K562 (cell line): ENCODE measurements around the gene PHF1. TPM values are rescaled to one million over a fixed set of nuclear protein-coding genes. Genes with fewer than 3 reads are reported as not detected.

Source experiments
- ARHGAP35 ChIP-seq: fragments of 450-650 bp; IDR thresholded peaks from 2 replicates; pipeline ENCODE4 v1.6.1; 2018; ENCODE audit not compliant: partially characterized antibody
- ARID1B ChIP-seq: fragments of 450-650 bp; IDR thresholded peaks from 2 replicates; pipeline ENCODE4 v1.6.1; 2016; ENCODE audit warnings: antibody characterized with exemption, mild to moderate bottlenecking, inconsistent platforms
- CBFB ChIP-seq: sonication (generic); formaldehyde crosslinking; IDR thresholded peaks from 2 replicates; pipeline ENCODE4 v1.4.0; 2020; ENCODE audit warnings: mild to moderate bottlenecking, missing genetic modification reagents
- CHD4 ChIP-seq: fragments of 200-600 bp; sonication (generic); IDR thresholded peaks from 3 replicates; pipeline ENCODE4 v1.6.1; 2012; ENCODE audit warnings: low read depth, mild to moderate bottlenecking, mixed read lengths, low read length, inconsistent platforms; ENCODE audit not compliant: insufficient read depth, insufficient replicate concordance, poor library complexity, severe bottlenecking
- CTBP1 ChIP-seq: fragments of 450-650 bp; IDR thresholded peaks from 2 replicates; pipeline ENCODE4 v1.6.1; 2016; ENCODE audit warnings: borderline replicate concordance
- ESRRA ChIP-seq: fragments of 450-650 bp; IDR thresholded peaks from 2 replicates; pipeline ENCODE4 v1.6.1; 2014; ENCODE audit warnings: low read depth, mild to moderate bottlenecking, moderate library complexity, borderline replicate concordance
- KHSRP ChIP-seq: fragments of 450-650 bp; IDR thresholded peaks from 2 replicates; pipeline ENCODE4 v1.6.1; 2017
- KLF1 ChIP-seq: fragments of 450-650 bp; IDR thresholded peaks from 2 replicates; pipeline ENCODE4 v1.6.1; 2016; ENCODE audit warnings: missing genetic modification characterization, missing compliant biosample characterization
- LARP7 ChIP-seq: fragments of 450-650 bp; IDR thresholded peaks from 2 replicates; pipeline ENCODE4 v1.6.1; 2016
- MTA2 ChIP-seq: fragments of 450-650 bp; IDR thresholded peaks from 2 replicates; pipeline ENCODE4 v1.6.1; 2016; ENCODE audit warnings: low read depth
- NBN ChIP-seq: fragments of 450-650 bp; IDR thresholded peaks from 2 replicates; pipeline ENCODE4 v1.6.1; 2016; ENCODE audit warnings: low read depth, mild to moderate bottlenecking
- NFATC3 ChIP-seq: fragments of 450-650 bp; IDR thresholded peaks from 2 replicates; pipeline ENCODE4 v1.6.1; 2017; ENCODE audit warnings: mild to moderate bottlenecking
- NFRKB ChIP-seq: fragments of 450-650 bp; IDR thresholded peaks from 2 replicates; pipeline ENCODE4 v1.6.1; 2016; ENCODE audit warnings: low read depth
- PHF21A ChIP-seq: fragments of 450-650 bp; IDR thresholded peaks from 2 replicates; pipeline ENCODE4 v1.6.1; 2017; ENCODE audit warnings: low read depth, borderline replicate concordance
- POLR2A ChIP-seq: fragments of 450-650 bp; conservative IDR thresholded peaks from 2 replicates; pipeline ENCODE4 v1.6.1; 2016
- SAP30 ChIP-seq: fragments of 200-600 bp; sonication (generic); IDR thresholded peaks from 2 replicates; pipeline ENCODE4 v1.6.1; 2012; ENCODE audit warnings: borderline replicate concordance, low read depth, mild to moderate bottlenecking, moderate library complexity, low read length, control low read depth, inconsistent platforms; ENCODE audit not compliant: insufficient read depth, poor library complexity, severe bottlenecking
- STAT5A ChIP-seq: IDR thresholded peaks from 2 replicates; pipeline ENCODE4 v1.6.1; 2012; ENCODE audit warnings: low read length, inconsistent platforms, borderline replicate concordance
- STAT6 ChIP-seq: sonication (generic); formaldehyde crosslinking; IDR thresholded peaks from 2 replicates; pipeline ENCODE4 v1.8.1; 2023; ENCODE audit warnings: mild to moderate bottlenecking, missing genetic modification reagents
- SUPT5H ChIP-seq: fragments of 450-650 bp; IDR thresholded peaks from 2 replicates; pipeline ENCODE4 v1.6.1; 2016
- TEAD4 ChIP-seq, 2 experiments: sonication (generic) in 1 of 2; formaldehyde crosslinking in 1 of 2; IDR thresholded peaks; 2 replicates each; pipeline versions ENCODE4 v1.6.1 to v1.8.0; 2012 to 2022; ENCODE audit warnings: borderline replicate concordance in 1 of 2, inconsistent platforms in 1 of 2, low read length in 1 of 2, mild to moderate bottlenecking in 1 of 2, missing genetic modification reagents in 1 of 2
- TOE1 ChIP-seq, 2 experiments: fragments of 450-650 bp in 1 of 2; sonication (generic) in 1 of 2; formaldehyde crosslinking in 1 of 2; IDR thresholded peaks; 2 replicates each; pipeline versions ENCODE4 v1.7.1 to v1.8.0; 2016 to 2022; ENCODE audit warnings: borderline replicate concordance in 2 of 2, mild to moderate bottlenecking in 2 of 2, antibody characterized with exemption in 1 of 2, inconsistent platforms in 1 of 2, low read depth in 1 of 2, missing genetic modification reagents in 1 of 2, moderate library complexity in 1 of 2
- ZNF316 ChIP-seq: fragments of 450-650 bp; IDR thresholded peaks from 2 replicates; pipeline ENCODE4 v1.6.1; 2016
- ZNF696 ChIP-seq: fragments of 250-450 bp; sonication (Bioruptor Pico); conservative IDR thresholded peaks from 2 replicates; pipeline ENCODE4 v1.4.0; 2020; ENCODE audit warnings: mild to moderate bottlenecking, moderate library complexity
- ZNF764 ChIP-seq: fragments of 250-450 bp; sonication (Bioruptor Pico); IDR thresholded peaks from 2 replicates; pipeline ENCODE4 v1.4.0; 2020; ENCODE audit warnings: low read depth, mild to moderate bottlenecking, moderate library complexity
- polyA plus RNA-seq, 8 experiments: library from polyadenylated mRNA; depleted of rRNA in 4 of 8; stranded (reverse) in 5 of 8; unstranded in 3 of 8; fragments of >200 nt; fragmentation: Nextera tagmentation in 2 of 8; fragmentation: Illumina TruSeq in 1 of 8; extraction: Ambion mirVana in 2 of 8; extraction: Trizol in 1 of 8; gene quantifications; 2 replicates each; pipeline versions ENCODE4 v1.2.1 to v1.2.3, GENCODE V29; 2011 to 2014; ENCODE audit warnings: inconsistent platforms in 1 of 8, missing spikeins in 1 of 8
- total RNA-seq, 7 experiments: library from RNA; depleted of rRNA in 6 of 7; stranded (reverse); fragments of >200 nt in 6 of 7; fragmentation: Illumina TruSeq in 2 of 7; extraction: Trizol in 2 of 7; gene quantifications; 2 replicates each; pipeline versions ENCODE4 v1.2.1 to v1.2.3, GENCODE V29; 2011 to 2021; ENCODE audit warnings: low replicate concordance in 1 of 7
- TF ChIP-seq, protein P1 (sequence below): sonication (generic); formaldehyde crosslinking; IDR thresholded peaks from 2 replicates; pipeline ENCODE4 v1.8.1; 2023; ENCODE audit warnings: mild to moderate bottlenecking, missing genetic modification reagents

PHF1 gene
- total and polyA plus RNA-seq, 9 of the 15 experiments (the other 6 are each of a cell fraction or from before 2014, with no cell fraction given) = 3.7 to 64.2 (median 33.7) TPM

GRCh38 chr6:33424855-33425667, 14.2 kb downstream of the PHF1 start (continued):
- TF ChIP-seq ESRRA (peak; percentile 67), LARP7 (peak; percentile 92), ZNF316 (peak; percentile 14; the same call in 1 of the 2 replicates), CTBP1 (peak; percentile 86), KLF1 (tag) (0 out of 2 replicates have a peak, but pooled peaks have one; percentile 25), NBN (peak; percentile 80; the same call in 1 of the 2 replicates), TOE1 (IDR thresholded peaks at IDR 0.05; ENCODE audit: borderline replicate concordance) (peak; percentile 85; the same call in 1 of the 2 replicates), TOE1 (CRISPR knock-in tag; IDR thresholded peaks at IDR 0.05; ENCODE audit: borderline replicate concordance, low read depth) (no peak), TEAD4 (IDR thresholded peaks at IDR 0.05; ENCODE audit: low read length) (0 out of 2 replicates have a peak, but pooled peaks have one; percentile 45), TEAD4 (CRISPR knock-in tag; IDR thresholded peaks at IDR 0.05; ENCODE audit: borderline replicate concordance) (no peak), KHSRP (0 out of 2 replicates have a peak, but pooled peaks have one; percentile 37), SAP30 (peak; percentile 43), ZNF764 (no peak), ZNF696 (CRISPR knock-in tag) (no peak), SUPT5H (peak; percentile 89), PHF21A (peak; percentile 76), ARID1B (peak; percentile 85), NFATC3 (0 out of 2 replicates have a peak, but pooled peaks have one; percentile 49), NFRKB (peak; percentile 94), ARHGAP35 (peak; percentile 37), POLR2A (peak; percentile 93), MTA2 (peak; percentile 51; the same call in 1 of the 2 replicates), STAT5A (peak; percentile 54; the same call in 1 of the 2 replicates), CHD4 (peak; percentile 7), CBFB (CRISPR knock-in tag) (peak; percentile 33; the same call in 1 of the 2 replicates), STAT6 (CRISPR knock-in tag) (0 out of 2 replicates have a peak, but pooled peaks have one; percentile 56)
- TF ChIP-seq, protein P1, sequence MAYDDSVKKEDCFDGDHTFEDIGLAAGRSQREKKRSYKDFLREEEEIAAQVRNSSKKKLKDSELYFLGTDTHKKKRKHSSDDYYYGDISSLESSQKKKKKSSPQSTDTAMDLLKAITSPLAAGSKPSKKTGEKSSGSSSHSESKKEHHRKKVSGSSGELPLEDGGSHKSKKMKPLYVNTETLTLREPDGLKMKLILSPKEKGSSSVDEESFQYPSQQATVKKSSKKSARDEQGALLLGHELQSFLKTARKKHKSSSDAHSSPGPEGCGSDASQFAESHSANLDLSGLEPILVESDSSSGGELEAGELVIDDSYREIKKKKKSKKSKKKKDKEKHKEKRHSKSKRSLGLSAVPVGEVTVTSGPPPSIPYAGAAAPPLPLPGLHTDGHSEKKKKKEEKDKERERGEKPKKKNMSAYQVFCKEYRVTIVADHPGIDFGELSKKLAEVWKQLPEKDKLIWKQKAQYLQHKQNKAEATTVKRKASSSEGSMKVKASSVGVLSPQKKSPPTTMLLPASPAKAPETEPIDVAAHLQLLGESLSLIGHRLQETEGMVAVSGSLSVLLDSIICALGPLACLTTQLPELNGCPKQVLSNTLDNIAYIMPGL (CRISPR knock-in tag) = 0 out of 2 replicates have a peak, but pooled peaks have one; percentile 13
